GM04503 (cell line): ENCODE results near the gene NRTN.
"Not testable (repeated sequence)": the region's sequence is repeated elsewhere in the genome, so short reads cannot be mapped to it uniquely, and the experiment has no call there.

ENCODE experiments used
- DNase-seq: peaks from one replicate; pipeline ENCODE4 v3.0.0-alpha.2; 2012; ENCODE audit warnings: low read depth

NRTN gene

DNA sequence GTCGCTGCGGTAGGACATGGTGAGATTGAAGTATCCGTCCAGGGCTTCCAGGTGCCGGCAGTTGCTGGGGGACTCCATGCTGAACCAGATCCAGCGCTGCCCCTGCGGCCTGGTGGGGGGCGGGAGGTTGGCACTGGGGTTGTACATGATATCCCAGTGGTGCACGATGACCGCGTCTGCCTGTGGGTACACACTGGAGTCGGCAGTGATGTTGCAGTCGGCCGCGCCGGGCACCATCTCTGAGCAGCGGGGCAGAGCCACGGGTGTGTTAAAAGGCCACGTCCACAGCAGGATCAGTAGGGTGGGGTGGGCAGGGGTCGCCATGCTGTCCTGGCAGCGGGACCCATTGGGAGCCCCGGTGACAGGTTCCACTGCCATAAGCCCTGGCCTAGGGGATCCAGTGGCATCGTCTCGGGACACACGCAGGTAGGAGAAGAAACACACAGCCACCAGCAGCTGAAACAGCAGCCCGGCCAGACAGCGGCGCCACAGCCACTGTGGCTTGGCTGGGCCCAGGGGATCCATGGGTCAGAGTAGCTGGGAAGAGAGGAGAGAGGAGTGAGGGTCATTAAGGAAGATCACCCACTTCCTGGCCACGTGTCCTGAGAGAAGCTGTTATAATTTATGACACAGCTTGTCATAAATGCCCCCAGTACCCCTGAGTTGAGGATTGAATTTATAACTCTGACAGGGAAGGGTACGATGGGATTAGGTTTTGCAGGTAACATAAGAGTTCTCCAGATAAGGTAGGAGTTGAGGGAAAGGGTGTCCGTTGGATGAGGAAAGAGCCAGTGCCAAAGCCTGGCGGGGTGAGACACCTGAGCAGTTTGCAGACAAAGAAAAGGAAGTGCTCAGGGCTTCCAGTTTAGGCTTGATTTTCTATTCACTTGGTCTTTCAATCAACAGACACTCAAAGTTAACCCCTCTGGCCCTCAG, 62.6 kb downstream of the NRTN start:
- no peak for DNase-seq

DNA sequence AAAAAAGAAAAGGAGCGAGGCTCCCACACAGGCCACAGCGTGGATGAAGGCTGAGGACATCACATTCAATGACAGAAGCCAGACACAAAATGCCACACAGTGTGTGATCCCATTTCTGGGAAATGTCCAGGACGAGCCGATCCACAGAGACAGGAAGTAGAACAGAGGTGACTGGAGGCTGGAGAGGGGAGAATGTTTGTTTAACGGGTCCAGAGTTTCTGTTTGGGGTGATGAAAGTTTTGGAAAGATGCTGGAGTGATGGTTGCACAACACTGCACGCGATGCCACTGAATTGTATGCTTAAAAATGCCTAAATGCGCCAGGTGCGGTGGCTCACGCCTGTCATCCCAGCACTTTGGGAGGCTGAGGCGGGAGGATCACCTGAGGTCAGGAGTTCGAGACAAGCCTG, 66.1 kb downstream of the NRTN start:
- DNase-seq: no peak

DNA sequence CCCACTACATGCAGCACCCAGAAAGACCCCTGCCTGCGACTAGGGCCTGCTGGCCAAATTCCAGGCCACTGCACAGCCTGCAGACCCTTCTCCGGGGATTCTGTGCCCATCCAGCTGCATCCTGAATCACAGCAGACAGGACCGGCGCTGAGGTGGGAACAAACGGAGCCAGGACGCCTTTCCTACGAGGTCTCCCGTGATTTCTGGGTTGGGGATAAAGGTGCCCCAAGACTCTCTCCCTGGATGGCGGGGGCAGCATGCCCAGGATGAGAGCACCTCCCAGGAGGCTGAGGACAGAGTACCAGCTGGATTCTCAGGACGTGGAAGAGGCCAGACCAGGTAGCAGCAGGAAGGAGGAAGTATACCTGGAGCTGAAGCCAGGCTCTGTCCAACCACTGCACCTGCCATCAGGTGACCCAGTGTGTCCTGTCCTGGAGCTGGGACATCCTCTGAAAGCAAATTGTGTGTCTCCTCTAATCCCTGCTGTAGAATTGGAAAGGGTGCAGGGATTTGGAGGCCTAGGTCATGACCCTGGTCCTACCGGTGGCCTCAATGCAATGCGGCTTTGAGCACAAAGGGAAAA, 68.8 kb downstream of the NRTN start:
- no peak for DNase-seq

DNA sequence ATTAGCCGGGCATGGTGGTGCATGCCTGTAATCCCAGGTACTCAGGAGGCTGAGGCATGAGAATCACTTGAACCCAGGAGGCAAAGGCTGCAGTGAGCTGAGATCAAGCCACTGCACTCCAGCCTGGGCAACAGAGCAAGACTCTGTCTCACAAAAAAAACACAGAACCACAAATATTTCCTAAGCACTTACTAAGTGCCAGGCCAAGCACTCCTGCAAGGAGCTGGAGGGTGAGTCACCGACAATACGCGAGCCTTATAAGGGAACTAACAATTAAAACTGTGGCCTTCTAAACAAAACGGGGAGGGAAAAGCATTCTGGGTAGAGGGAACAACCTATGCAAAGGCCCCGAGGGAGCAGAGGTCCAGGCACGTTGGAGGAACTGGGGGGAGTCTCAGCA, 69.6 kb downstream of the NRTN start:
- not testable (repeated sequence) for DNase-seq

DNA sequence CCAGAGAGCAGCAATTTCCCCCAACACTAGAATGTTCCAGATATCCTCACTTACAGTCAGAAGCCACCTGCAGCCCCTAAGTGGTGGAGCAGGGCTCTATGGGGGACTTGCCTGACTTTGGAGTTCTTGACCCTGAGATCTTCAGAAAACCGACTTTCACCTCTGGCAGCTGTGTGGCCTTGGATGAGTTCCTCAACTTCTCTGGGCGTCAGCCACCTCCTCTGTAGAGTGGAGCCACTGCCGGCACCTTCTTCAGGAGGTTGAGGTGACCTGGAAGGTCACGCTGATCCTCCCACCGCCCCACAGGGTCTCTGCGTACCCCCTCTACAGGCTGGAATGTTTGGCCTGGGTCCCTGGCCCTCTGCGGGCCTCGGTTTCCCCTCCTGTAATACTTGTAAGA, 72.6 kb downstream of the NRTN start:
- no peak for DNase-seq

DNA sequence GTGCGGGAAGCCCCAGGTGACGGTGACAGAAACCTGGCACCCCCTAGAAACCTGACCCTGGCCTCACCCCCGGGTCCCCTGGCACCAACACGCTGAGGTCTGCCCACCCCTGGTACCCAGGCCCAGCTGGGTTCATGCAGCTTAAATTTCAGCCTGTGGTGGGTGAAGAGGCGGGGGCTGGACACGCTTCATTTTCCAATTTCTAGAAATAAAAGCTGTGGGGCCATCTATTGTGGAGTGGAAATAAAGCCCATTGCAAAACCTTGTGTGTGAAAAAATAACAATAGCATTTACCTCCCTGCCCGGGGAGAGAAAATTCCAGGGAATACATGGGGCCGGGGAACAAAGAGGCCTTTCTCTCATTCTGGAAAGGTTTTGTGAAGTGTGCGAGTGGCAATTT, 73.0 kb downstream of the NRTN start:
- DNase-seq: no peak
